Stimulated activated CD8-positive, alpha-beta memory T cell treated with anti-CD3 and anti-CD28 coated beads, Interleukin-15, amount 100 ng/mL, for 48 hours (primary cell): ENCODE measurements around the gene LRP5.
"Not testable (repeated sequence)": the region's sequence is repeated elsewhere in the genome, so short reads cannot be mapped to it uniquely, and the experiment has no call there.

ENCODE experiments used
- DNase-seq, 2 donors: peaks; one replicate each; pipeline ENCODE4 v3.0.0-alpha.2; 2020; ENCODE audit warnings: low read depth in 2 of 2

Gene LRP5

GRCh38 chr11:68469122-68469521, 156.7 kb downstream of the LRP5 start:
- DNase-seq: no peak

- no peak for DNase-seq
Observed at GRCh38 chr11:68469642-68470041, 157.3 kb downstream of the LRP5 start.

- DNase-seq: no peak
Observed at GRCh38 chr11:68470304-68470811, 158.0 kb downstream of the LRP5 start.

GRCh38 chr11:68471360-68472340, 159.3 kb downstream of the LRP5 start:
- DNase-seq: peak; percentile 53 to 63

GRCh38 chr11:68472778-68473177, 160.4 kb downstream of the LRP5 start:
- no peak for DNase-seq

GRCh38 chr11:68473693-68474092, 161.3 kb downstream of the LRP5 start:
- no peak for DNase-seq

GRCh38 chr11:68475626-68476025, 163.2 kb downstream of the LRP5 start:
- not testable (repeated sequence) for DNase-seq

- no peak for DNase-seq
Observed at GRCh38 chr11:68479390-68479789, 167.0 kb downstream of the LRP5 start.

GRCh38 chr11:68480193-68480592, 167.8 kb downstream of the LRP5 start:
- no peak for DNase-seq

- no peak for DNase-seq
Observed at GRCh38 chr11:68480852-68481510, 168.6 kb downstream of the LRP5 start.

- no peak for DNase-seq
Observed at GRCh38 chr11:68481579-68482240, 169.3 kb downstream of the LRP5 start.

- no peak for DNase-seq
Observed at GRCh38 chr11:68488623-68489022, 176.2 kb downstream of the LRP5 start.

- no peak for DNase-seq
Observed at GRCh38 chr11:68495220-68495729, 182.9 kb downstream of the LRP5 start.

- no peak for DNase-seq
Observed at GRCh38 chr11:68495872-68496271, 183.5 kb downstream of the LRP5 start.

GRCh38 chr11:68497761-68498160, 185.4 kb downstream of the LRP5 start:
- no peak for DNase-seq

- DNase-seq: no peak
Observed at GRCh38 chr11:68498321-68498720, 185.9 kb downstream of the LRP5 start.
